ENCODE results near the gene IGF1R.

IGF1R gene

DNA sequence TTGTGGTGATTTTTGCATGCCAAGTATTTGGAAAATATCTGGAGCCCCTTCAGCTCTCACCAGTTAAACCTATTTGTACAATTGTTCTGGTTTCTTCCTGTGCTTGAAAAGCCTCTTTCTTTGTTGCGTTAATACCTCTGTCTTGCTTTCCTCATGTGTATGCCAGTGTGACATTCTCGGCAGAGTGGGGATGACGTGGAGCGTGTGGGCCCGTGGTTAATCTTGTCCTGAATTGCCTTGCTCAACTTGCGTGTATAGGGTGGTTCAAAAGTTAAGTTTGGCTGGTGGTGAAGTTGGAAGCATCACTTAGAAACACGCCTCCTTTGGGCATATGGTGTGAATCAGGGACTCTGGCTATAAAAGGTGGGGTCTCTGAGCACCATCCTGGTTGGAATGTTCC is 67.1 kb downstream of the IGF1R start:
- no peak overlapping the region for H3K4me3 ChIP-seq (ENCODE audit: low read length in 2 of 2)

GRCh38 chr15:98715890-98716443 is 67.6 kb downstream of the IGF1R start:
- H3K9ac ChIP-seq (ENCODE audit: low read depth in 1 of 2, low read length in 2 of 2) = no peak overlapping the region
- H3K4me1 ChIP-seq (ENCODE audit: control insufficient read depth in 2 of 2, insufficient read depth in 2 of 2, low read length in 2 of 2) = peaks cover 6 to 10% of the 10 kb centered on the region in 2 donors
- no peaks in the 10 kb centered on the region for H3K27me3 ChIP-seq (ENCODE audit: control insufficient read depth in 2 of 2, insufficient read depth in 2 of 2, low read length in 2 of 2)
- H3K9me3 ChIP-seq (ENCODE audit: control insufficient read depth in 2 of 2, low read length in 2 of 2) = peaks cover 0 to 2% of the 10 kb centered on the region in 2 donors
- no peaks in the 10 kb centered on the region for H3K36me3 ChIP-seq (ENCODE audit: control insufficient read depth in 2 of 2, insufficient read depth in 2 of 2, low read length in 2 of 2)
- no peak overlapping the region for H3K4me3 ChIP-seq (ENCODE audit: low read length in 2 of 2)
- no peak overlapping the region for H3K27ac ChIP-seq (ENCODE audit: low read depth in 2 of 2, low read length in 2 of 2)

More for the DNA sequence above, 67.1 kb downstream of the IGF1R start:
- H3K9ac ChIP-seq (ENCODE audit: low read depth in 1 of 2, low read length in 2 of 2) = no peak overlapping the region
- H3K27ac ChIP-seq (ENCODE audit: low read depth in 2 of 2, low read length in 2 of 2) = no peak overlapping the region
- no peaks in the 10 kb centered on the region for H3K36me3 ChIP-seq (ENCODE audit: control insufficient read depth in 2 of 2, insufficient read depth in 2 of 2, low read length in 2 of 2)
- peaks cover 0 to 2% of the 10 kb centered on the region in 2 donors for H3K9me3 ChIP-seq (ENCODE audit: control insufficient read depth in 2 of 2, low read length in 2 of 2)
- H3K27me3 ChIP-seq (ENCODE audit: control insufficient read depth in 2 of 2, insufficient read depth in 2 of 2, low read length in 2 of 2) = no peaks in the 10 kb centered on the region
- peaks cover 6 to 10% of the 10 kb centered on the region in 2 donors for H3K4me1 ChIP-seq (ENCODE audit: control insufficient read depth in 2 of 2, insufficient read depth in 2 of 2, low read length in 2 of 2)

DNA sequence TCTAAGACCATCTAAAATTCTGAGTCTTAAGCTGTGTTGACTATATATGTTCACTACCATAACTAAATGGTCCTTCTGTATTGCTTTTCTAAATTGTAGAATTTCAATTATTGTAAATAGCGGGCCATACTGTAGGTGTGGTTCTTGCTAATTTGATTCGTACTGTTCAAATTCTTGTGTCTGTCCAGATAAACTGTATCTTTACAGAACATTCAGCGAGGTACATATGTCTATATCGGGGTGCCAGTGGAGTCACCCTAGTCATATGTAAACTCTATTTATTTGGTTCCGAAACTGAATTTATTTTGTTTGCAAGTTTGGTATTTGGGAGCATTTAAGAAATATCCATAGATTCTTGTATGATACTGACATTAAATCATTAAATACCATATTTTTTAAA is 69.0 kb downstream of the IGF1R start:
- no peak overlapping the region for H3K4me3 ChIP-seq (ENCODE audit: low read length in 2 of 2)
- peaks cover 6 to 10% of the 10 kb centered on the region in 2 donors for H3K4me1 ChIP-seq (ENCODE audit: control insufficient read depth in 2 of 2, insufficient read depth in 2 of 2, low read length in 2 of 2)
- no peak overlapping the region for H3K9ac ChIP-seq (ENCODE audit: low read depth in 1 of 2, low read length in 2 of 2)
- H3K27me3 ChIP-seq (ENCODE audit: control insufficient read depth in 2 of 2, insufficient read depth in 2 of 2, low read length in 2 of 2) = no peaks in the 10 kb centered on the region
- H3K36me3 ChIP-seq (ENCODE audit: control insufficient read depth in 2 of 2, insufficient read depth in 2 of 2, low read length in 2 of 2) = no peaks in the 10 kb centered on the region
- no peak overlapping the region for H3K27ac ChIP-seq (ENCODE audit: low read depth in 2 of 2, low read length in 2 of 2)
- no peaks in the 10 kb centered on the region for H3K9me3 ChIP-seq (ENCODE audit: control insufficient read depth in 2 of 2, low read length in 2 of 2)

DNA sequence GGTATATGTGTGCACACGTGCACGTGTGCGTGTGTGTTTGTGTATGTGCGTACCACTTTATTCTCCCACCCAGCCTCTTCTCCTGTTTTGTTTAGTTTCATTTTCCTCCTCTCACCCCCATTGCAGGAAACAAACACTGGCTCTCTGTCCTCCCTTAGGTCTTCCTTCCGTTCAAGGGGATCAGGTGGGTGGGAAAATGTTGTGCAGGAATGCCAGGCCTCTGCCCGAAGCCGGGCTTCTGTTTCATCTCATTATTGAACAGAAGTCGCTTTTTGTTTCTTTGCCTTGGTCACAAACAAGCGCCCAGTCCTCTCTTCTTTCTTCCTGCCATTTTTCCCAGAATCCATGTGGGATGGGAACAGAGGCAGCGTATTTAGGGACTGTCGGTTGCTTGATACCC is 69.6 kb downstream of the IGF1R start:
- no peaks in the 10 kb centered on the region for H3K9me3 ChIP-seq (ENCODE audit: control insufficient read depth in 2 of 2, low read length in 2 of 2)
- H3K27ac ChIP-seq (ENCODE audit: low read depth in 2 of 2, low read length in 2 of 2) = no peak overlapping the region
- no peaks in the 10 kb centered on the region for H3K36me3 ChIP-seq (ENCODE audit: control insufficient read depth in 2 of 2, insufficient read depth in 2 of 2, low read length in 2 of 2)
- H3K9ac ChIP-seq (ENCODE audit: low read depth in 1 of 2, low read length in 2 of 2) = no peak overlapping the region
- H3K27me3 ChIP-seq (ENCODE audit: control insufficient read depth in 2 of 2, insufficient read depth in 2 of 2, low read length in 2 of 2) = no peaks in the 10 kb centered on the region
- H3K4me1 ChIP-seq (ENCODE audit: control insufficient read depth in 2 of 2, insufficient read depth in 2 of 2, low read length in 2 of 2) = peaks cover 6 to 10% of the 10 kb centered on the region in 2 donors
- no peak overlapping the region for H3K4me3 ChIP-seq (ENCODE audit: low read length in 2 of 2)

DNA sequence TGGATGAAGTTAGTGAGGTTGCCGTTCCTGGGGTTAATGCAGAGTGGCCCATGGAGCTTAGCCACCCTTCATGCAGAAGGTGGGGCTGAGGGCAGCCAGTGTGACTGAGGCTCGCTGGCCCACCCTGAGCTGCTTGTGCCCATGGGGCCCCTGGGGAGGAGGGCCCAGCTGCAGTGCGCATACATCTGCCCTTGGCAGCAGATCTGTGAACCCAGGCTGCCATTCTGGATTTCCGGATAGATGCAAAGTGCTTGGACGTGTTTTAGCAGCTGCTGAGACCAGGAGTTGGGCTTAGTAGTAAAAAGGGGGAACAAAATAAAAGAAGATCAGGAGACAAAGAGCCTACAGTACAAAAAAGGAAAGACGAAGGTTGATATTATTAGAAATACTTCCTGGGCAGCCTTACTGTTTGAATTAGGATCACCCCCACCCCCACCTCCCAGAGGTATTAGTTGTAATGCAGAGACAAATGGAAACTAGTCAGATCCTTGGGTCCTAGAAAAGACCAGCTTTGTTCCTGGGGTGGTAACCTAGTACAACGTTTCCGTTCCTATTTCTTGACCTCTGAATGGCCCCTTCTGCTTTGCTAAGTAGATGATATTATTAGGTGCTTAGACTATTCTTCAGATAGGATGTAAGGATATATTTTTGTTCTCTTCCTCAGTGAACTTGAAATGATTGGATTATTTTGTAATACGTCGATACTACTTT is 70.2 kb downstream of the IGF1R start:
- Histone ChIP-seq H3K9ac (ENCODE audit: low read depth in 1 of 2, low read length in 2 of 2) (no peak overlapping the region), H3K4me1 (ENCODE audit: control insufficient read depth in 2 of 2, insufficient read depth in 2 of 2, low read length in 2 of 2) (peaks cover 7 to 13% of the 10 kb centered on the region in 2 donors), H3K9me3 (ENCODE audit: control insufficient read depth in 2 of 2, low read length in 2 of 2) (no peaks in the 10 kb centered on the region), H3K4me3 (ENCODE audit: low read length in 2 of 2) (no peak overlapping the region), H3K27me3 (ENCODE audit: control insufficient read depth in 2 of 2, insufficient read depth in 2 of 2, low read length in 2 of 2) (no peaks in the 10 kb centered on the region), H3K36me3 (ENCODE audit: control insufficient read depth in 2 of 2, insufficient read depth in 2 of 2, low read length in 2 of 2) (no peaks in the 10 kb centered on the region), H3K27ac (ENCODE audit: low read depth in 2 of 2, low read length in 2 of 2) (no peak overlapping the region)

DNA sequence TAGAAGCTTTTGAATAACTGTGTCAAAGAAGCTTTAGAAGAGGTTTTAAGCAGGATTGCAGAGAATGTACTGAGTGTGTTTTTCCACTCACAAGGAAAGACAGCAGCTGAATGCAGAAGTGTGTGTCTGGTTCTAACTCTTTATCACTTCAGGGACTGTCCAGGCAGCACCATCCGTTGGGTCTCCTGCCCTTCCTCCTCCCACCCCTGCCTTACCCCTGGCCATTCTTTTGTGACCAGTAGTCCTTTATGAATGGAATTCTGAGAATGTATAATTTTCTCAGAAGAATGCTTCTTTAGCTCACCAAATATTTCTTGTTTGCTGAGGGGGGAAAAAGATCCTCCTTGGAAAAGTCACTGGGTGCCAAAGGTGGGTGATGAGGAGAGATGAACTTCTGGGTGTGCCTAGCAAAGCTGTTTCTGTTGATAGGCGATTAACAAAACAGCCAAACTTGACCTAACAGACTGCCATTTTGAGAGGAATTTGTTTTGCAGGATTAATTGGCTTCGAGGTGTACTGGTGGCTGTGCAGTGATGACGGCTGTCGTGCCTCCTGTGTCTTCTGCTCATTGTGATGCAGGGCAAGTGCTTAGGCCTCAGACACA is 70.9 kb downstream of the IGF1R start:
- Histone ChIP-seq H3K9me3 (ENCODE audit: control insufficient read depth in 2 of 2, low read length in 2 of 2) (no peaks in the 10 kb centered on the region), H3K36me3 (ENCODE audit: control insufficient read depth in 2 of 2, insufficient read depth in 2 of 2, low read length in 2 of 2) (no peaks in the 10 kb centered on the region), H3K27ac (ENCODE audit: low read depth in 2 of 2, low read length in 2 of 2) (no peak overlapping the region)

DNA sequence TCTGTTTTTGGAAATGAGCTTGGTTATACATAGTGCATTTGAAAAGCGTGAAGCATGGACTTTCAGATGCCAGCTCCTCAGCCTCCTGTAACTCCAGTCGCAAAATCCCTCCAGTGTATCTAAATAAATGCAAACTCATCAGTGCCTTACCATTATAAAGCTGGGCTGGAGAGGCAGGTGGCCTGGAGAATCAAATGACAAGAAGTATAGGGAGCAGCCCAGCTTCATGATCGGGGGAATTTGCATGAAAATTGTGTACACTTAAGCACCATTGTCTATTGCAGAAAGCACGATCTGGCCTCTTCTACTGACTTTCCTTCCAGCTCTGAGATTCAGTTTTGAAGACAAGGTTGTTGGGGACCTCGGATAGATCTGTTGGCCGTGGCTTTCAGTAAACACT is 71.7 kb downstream of the IGF1R start:
- Histone ChIP-seq H3K4me1 (ENCODE audit: control insufficient read depth in 2 of 2, insufficient read depth in 2 of 2, low read length in 2 of 2) (peaks cover 7 to 17% of the 10 kb centered on the region in 2 donors), H3K4me3 (ENCODE audit: low read length in 2 of 2) (no peak overlapping the region), H3K27me3 (ENCODE audit: control insufficient read depth in 2 of 2, insufficient read depth in 2 of 2, low read length in 2 of 2) (no peaks in the 10 kb centered on the region), H3K9me3 (ENCODE audit: control insufficient read depth in 2 of 2, low read length in 2 of 2) (no peaks in the 10 kb centered on the region), H3K27ac (ENCODE audit: low read depth in 2 of 2, low read length in 2 of 2) (no peak overlapping the region), H3K9ac (ENCODE audit: low read depth in 1 of 2, low read length in 2 of 2) (no peak overlapping the region), H3K36me3 (ENCODE audit: control insufficient read depth in 2 of 2, insufficient read depth in 2 of 2, low read length in 2 of 2) (no peaks in the 10 kb centered on the region)

More for the DNA sequence above, 70.9 kb downstream of the IGF1R start:
- no peak overlapping the region for H3K9ac ChIP-seq (ENCODE audit: low read depth in 1 of 2, low read length in 2 of 2)
- no peaks in the 10 kb centered on the region for H3K27me3 ChIP-seq (ENCODE audit: control insufficient read depth in 2 of 2, insufficient read depth in 2 of 2, low read length in 2 of 2)
- H3K4me1 ChIP-seq (ENCODE audit: control insufficient read depth in 2 of 2, insufficient read depth in 2 of 2, low read length in 2 of 2) = peaks cover 8 to 10% of the 10 kb centered on the region in 2 donors
- no peak overlapping the region for H3K4me3 ChIP-seq (ENCODE audit: low read length in 2 of 2)

- no peaks in the 10 kb centered on the region for H3K9me3 ChIP-seq (ENCODE audit: control insufficient read depth in 2 of 2, low read length in 2 of 2)
- H3K36me3 ChIP-seq (ENCODE audit: control insufficient read depth in 2 of 2, insufficient read depth in 2 of 2, low read length in 2 of 2) = no peaks in the 10 kb centered on the region
- no peak overlapping the region for H3K9ac ChIP-seq (ENCODE audit: low read depth in 1 of 2, low read length in 2 of 2)
- H3K4me1 ChIP-seq (ENCODE audit: control insufficient read depth in 2 of 2, insufficient read depth in 2 of 2, low read length in 2 of 2) = peaks cover 5 to 19% of the 10 kb centered on the region in 2 donors
- H3K4me3 ChIP-seq (ENCODE audit: low read length in 2 of 2) = no peak overlapping the region
- H3K27me3 ChIP-seq (ENCODE audit: control insufficient read depth in 2 of 2, insufficient read depth in 2 of 2, low read length in 2 of 2) = no peaks in the 10 kb centered on the region
- H3K27ac ChIP-seq (ENCODE audit: low read depth in 2 of 2, low read length in 2 of 2) = no peak overlapping the region
Measured at GRCh38 chr15:98720577-98721565, 72.5 kb downstream of the IGF1R start.

GRCh38 chr15:98722209-98722608 is 73.9 kb downstream of the IGF1R start:
- H3K36me3 ChIP-seq (ENCODE audit: control insufficient read depth in 2 of 2, insufficient read depth in 2 of 2, low read length in 2 of 2) = no peaks in the 10 kb centered on the region
- no peaks in the 10 kb centered on the region for H3K9me3 ChIP-seq (ENCODE audit: control insufficient read depth in 2 of 2, low read length in 2 of 2)
- H3K4me1 ChIP-seq (ENCODE audit: control insufficient read depth in 2 of 2, insufficient read depth in 2 of 2, low read length in 2 of 2) = peaks cover 7 to 25% of the 10 kb centered on the region in 2 donors
- no peak overlapping the region for H3K9ac ChIP-seq (ENCODE audit: low read depth in 1 of 2, low read length in 2 of 2)
- no peak overlapping the region for H3K4me3 ChIP-seq (ENCODE audit: low read length in 2 of 2)
- H3K27ac ChIP-seq (ENCODE audit: low read depth in 2 of 2, low read length in 2 of 2) = no peak overlapping the region
- H3K27me3 ChIP-seq (ENCODE audit: control insufficient read depth in 2 of 2, insufficient read depth in 2 of 2, low read length in 2 of 2) = no peaks in the 10 kb centered on the region

Measured in mucosa of rectum (tissue), 2 donors.